ENCODE results near the gene TSPAN12.
A peak's percentile ranks its signal among the peaks of the same experiment; 100 is the strongest.

The TSPAN12 gene

GRCh38 chr7:120857588-120858573 is at the start of gene TSPAN12:
TSPAN12 (minus strand) TSS chr7:120858144; CDS start chr7:120856763, 1,381 bp downstream.
- no peaks in the 10 kb centered on the region for H3K9me3 ChIP-seq (ENCODE audit: control insufficient read depth, insufficient read depth, low read depth, low read length)
- H3K4me3 ChIP-seq (ENCODE audit: low read depth, low read length) = peak within 1 kb of the TSS; percentile 89
- peaks cover 6% of the 10 kb centered on the region; the same call in 1 of the 2 replicates for H3K4me1 ChIP-seq (ENCODE audit: control insufficient read depth, insufficient read depth, low read length)
- H3K36me3 ChIP-seq (ENCODE audit: control insufficient read depth in 2 of 2, insufficient read depth in 1 of 2, low read length in 2 of 2) = peaks cover 8 to 13% of the 10 kb centered on the region in 2 experiments
- H3K27ac ChIP-seq (ENCODE audit: extremely low read depth, low read depth, low read length) = peak within 1 kb of the TSS; percentile 99
- ChIA-PET POLR2A (interaction anchor here (0.7 to 1.4 kb wide), 4 partner anchors 10 to 127 kb away, joined by 3 to 4 read pairs (median 4); partner anchors contain the start of gene ING3), CTCF (interaction anchor here (0.6 to 1.3 kb wide), 7 partner anchors 9 to 109 kb away, joined by 3 to 5 read pairs (median 4); no protein-coding TSS in a partner anchor)
- no peak for TF ChIP-seq ZNF280C (tag by site-specific recombination; IDR thresholded peaks at IDR 0.05)
- TF ChIP-seq ZFP37 (tag by site-specific recombination; IDR thresholded peaks at IDR 0.05) = 0 out of 2 replicates have a peak, but pooled peaks have one; percentile 64
- no peak for TF ChIP-seq ZFP3 (tag by site-specific recombination; IDR thresholded peaks at IDR 0.05; ENCODE audit: low read depth)
- no peak for TF ChIP-seq ZSCAN23 (tag by site-specific recombination; IDR thresholded peaks at IDR 0.05)
- TF ChIP-seq ZNF660 (tag by site-specific recombination; IDR thresholded peaks at IDR 0.05) = peak; percentile 41; the same call in 1 of the 2 replicates
- no peak for TF ChIP-seq ZBTB49 (tag by site-specific recombination; IDR thresholded peaks at IDR 0.05; ENCODE audit: low read depth)
- TF ChIP-seq ZBTB6 (tag by site-specific recombination; IDR thresholded peaks at IDR 0.05) = peak; percentile 25; the same call in 1 of the 2 replicates
- TF ChIP-seq ZNF548 (tag by site-specific recombination; IDR thresholded peaks at IDR 0.05) = no peak
- TF ChIP-seq ZNF366 (tag by site-specific recombination; conservative IDR thresholded peaks at IDR 0.05) = peak; percentile 18; the same call in 1 of the 2 replicates
- no peak for TF ChIP-seq ZNF211 (tag by site-specific recombination; IDR thresholded peaks at IDR 0.05; ENCODE audit: low read depth)
- no peak for TF ChIP-seq ZNF585B (tag by site-specific recombination; IDR thresholded peaks at IDR 0.05)
- TF ChIP-seq ZNF18 (tag by site-specific recombination; IDR thresholded peaks at IDR 0.05) = peak; percentile 22; the same call in 1 of the 2 replicates
- no peak for TF ChIP-seq ZFP41 (tag by site-specific recombination; IDR thresholded peaks at IDR 0.05; ENCODE audit: borderline replicate concordance)
- TF ChIP-seq ZBTB8A (tag by site-specific recombination; IDR thresholded peaks at IDR 0.05) = peak; percentile 93
- peak; percentile 57 for TF ChIP-seq GLIS1 (tag by site-specific recombination; IDR thresholded peaks at IDR 0.05)
- peak; percentile 86 for TF ChIP-seq ZNF600 (tag by site-specific recombination; IDR thresholded peaks at IDR 0.05)
- TF ChIP-seq ZNF184 (tag by site-specific recombination; IDR thresholded peaks at IDR 0.05) = no peak; the same call in 1 of the 2 replicates
- 0 out of 2 replicates have a peak, but pooled peaks have one; percentile 29 for TF ChIP-seq KLF9 (tag by site-specific recombination; IDR thresholded peaks at IDR 0.05; ENCODE audit: low read depth)
- TF ChIP-seq SCRT2 (tag by site-specific recombination; IDR thresholded peaks at IDR 0.05) = no peak
- TF ChIP-seq ZNF530 (tag by site-specific recombination; IDR thresholded peaks at IDR 0.05; ENCODE audit: low read depth) = no peak
- peak; percentile 65 for TF ChIP-seq ZBTB48 (tag by site-specific recombination; IDR thresholded peaks at IDR 0.05)
- no peak for TF ChIP-seq ATF2 (tag by site-specific recombination; IDR thresholded peaks at IDR 0.05; ENCODE audit: low read depth)
- TF ChIP-seq FEZF1 (tag by site-specific recombination; IDR thresholded peaks at IDR 0.05) = peak; percentile 61
- TF ChIP-seq KLF17 (tag by site-specific recombination; IDR thresholded peaks at IDR 0.05) = peak; percentile 63
- TF ChIP-seq OVOL3 (tag by site-specific recombination; IDR thresholded peaks at IDR 0.05) = 0 out of 2 replicates have a peak, but pooled peaks have one; percentile 17

Data from HEK293 (cell line).